HFFc6 (cell line): ENCODE data around the gene FAM193B. TPM values are rescaled to one million over a fixed set of nuclear protein-coding genes. Genes with fewer than 3 reads are reported as not detected.

Experiments
- DNase-seq: peaks from one replicate; pipeline ENCODE4 v3.0.0-alpha.2; 2018
- H3K27ac Mint-ChIP-seq: 2 replicates; pipeline ENCODE4 v1.8.0; 2020; ENCODE audit warnings: mild to moderate bottlenecking, mixed read lengths
- H3K27me3 Mint-ChIP-seq: 2 replicates; pipeline ENCODE4 v1.8.0; 2021; ENCODE audit warnings: mild to moderate bottlenecking, moderate library complexity, mixed read lengths; ENCODE audit not compliant: insufficient read depth
- H3K36me3 Mint-ChIP-seq: 2 replicates; pipeline ENCODE4 v1.8.0; 2021; ENCODE audit warnings: low read depth, mixed read lengths
- H3K4me1 Mint-ChIP-seq: 2 replicates; pipeline ENCODE4 v1.8.0; 2020; ENCODE audit warnings: low read depth, mixed read lengths
- H3K4me3 Mint-ChIP-seq: 2 replicates; pipeline ENCODE4 v1.8.0; 2020; ENCODE audit warnings: mild to moderate bottlenecking, moderate library complexity, mixed read lengths
- H3K9me3 Mint-ChIP-seq: 2 replicates; pipeline ENCODE4 v1.8.0; 2020; ENCODE audit warnings: mild to moderate bottlenecking, mixed read lengths
- total RNA-seq, 6 experiments: library from RNA; stranded (reverse); fragmentation: NEBNext Ultra II Directional; extraction: Animal tissue kit (Norgen Biotek cat#: 25700); gene quantifications; 2 replicates in 1 of 6; 3 replicates in 5 of 6; pipeline ENCODE4 v1.2.3, GENCODE V29; 2021
- TF ChIP-seq, protein P1 (sequence below): fragments of 200-600 bp; sonication (generic); IDR thresholded peaks from 2 replicates; pipeline ENCODE4 v1.5.0; 2021; ENCODE audit warnings: antibody characterized with exemption, mild to moderate bottlenecking

Gene FAM193B
- total RNA-seq, 6 experiments from 2014 or later = 16.1 to 25.6 (median 21.6) TPM

DNA sequence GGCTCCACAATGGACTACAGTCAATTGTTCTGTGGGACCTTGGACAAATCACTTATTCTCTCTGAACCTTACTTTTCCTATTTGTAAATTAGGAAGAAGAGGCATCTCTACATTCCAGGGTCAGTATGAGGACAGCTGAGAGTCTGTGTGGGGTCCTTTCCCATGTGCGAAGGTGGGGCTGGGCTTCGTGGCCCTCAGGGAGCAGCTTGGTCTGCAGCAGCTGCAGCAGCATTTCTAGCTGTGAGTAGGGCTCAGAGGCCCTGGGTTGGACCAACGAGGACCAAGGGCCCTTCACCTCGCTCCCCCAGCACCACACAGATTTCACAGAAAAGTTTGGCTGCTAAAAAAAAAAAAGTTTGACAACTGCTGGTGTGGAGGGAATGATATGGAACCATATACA is 28.2 kb downstream of the FAM193B start:
- Mint-ChIP-seq H3K4me3 (no peak overlapping the region), H3K27me3 (no peaks in the 10 kb centered on the region; the same call in 1 of the 2 replicates), H3K4me1 (no peaks in the 10 kb centered on the region), H3K27ac (no peak overlapping the region), H3K36me3 (peaks cover 4% of the 10 kb centered on the region), H3K9me3 (no peaks in the 10 kb centered on the region)
- DNase-seq = no peak
- TF ChIP-seq, protein P1, sequence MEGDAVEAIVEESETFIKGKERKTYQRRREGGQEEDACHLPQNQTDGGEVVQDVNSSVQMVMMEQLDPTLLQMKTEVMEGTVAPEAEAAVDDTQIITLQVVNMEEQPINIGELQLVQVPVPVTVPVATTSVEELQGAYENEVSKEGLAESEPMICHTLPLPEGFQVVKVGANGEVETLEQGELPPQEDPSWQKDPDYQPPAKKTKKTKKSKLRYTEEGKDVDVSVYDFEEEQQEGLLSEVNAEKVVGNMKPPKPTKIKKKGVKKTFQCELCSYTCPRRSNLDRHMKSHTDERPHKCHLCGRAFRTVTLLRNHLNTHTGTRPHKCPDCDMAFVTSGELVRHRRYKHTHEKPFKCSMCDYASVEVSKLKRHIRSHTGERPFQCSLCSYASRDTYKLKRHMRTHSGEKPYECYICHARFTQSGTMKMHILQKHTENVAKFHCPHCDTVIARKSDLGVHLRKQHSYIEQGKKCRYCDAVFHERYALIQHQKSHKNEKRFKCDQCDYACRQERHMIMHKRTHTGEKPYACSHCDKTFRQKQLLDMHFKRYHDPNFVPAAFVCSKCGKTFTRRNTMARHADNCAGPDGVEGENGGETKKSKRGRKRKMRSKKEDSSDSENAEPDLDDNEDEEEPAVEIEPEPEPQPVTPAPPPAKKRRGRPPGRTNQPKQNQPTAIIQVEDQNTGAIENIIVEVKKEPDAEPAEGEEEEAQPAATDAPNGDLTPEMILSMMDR = no peak

DNA sequence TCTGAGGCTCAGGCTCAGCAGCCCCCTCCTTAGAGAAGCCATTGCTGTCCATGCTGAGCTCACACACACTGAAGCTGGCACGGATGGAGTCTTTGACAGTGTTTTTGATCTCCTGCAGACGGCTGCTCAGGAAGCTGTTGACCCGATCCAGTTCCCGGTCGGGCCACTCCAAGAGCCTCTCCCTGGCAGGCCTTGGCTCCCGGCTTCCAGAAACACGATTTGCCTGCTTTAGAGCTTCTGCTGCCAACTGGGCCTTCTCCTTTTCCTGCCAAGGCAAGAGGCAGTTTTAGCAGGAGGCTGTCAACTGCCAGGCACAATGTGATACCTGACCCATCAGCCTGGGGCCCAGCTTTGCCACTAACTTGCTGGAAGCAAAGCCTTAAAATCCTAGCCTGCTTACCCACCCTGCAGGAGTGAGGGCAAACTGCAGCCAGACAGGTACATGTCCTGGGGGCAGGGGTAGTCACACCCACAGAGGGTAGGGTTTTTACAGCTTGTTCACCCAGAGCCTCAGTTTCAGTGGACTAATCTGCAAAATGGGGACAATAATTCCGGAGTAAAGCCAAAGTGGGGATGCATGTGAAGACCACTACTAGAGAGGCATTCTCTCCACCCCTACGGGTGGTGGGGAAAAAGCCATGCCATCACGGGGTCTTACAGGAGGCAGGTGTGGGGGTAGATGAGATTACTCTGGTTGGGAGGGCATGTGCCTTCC is 29.3 kb downstream of the FAM193B start:
- Mint-ChIP-seq H3K9me3 (no peaks in the 10 kb centered on the region), H3K27ac (no peak overlapping the region), H3K36me3 (peaks cover 6% of the 10 kb centered on the region), H3K4me1 (no peaks in the 10 kb centered on the region), H3K4me3 (no peak overlapping the region), H3K27me3 (no peaks in the 10 kb centered on the region; the same call in none of the 2 replicates)
- no peak for DNase-seq
- TF ChIP-seq, protein P1 = no peak

DNA sequence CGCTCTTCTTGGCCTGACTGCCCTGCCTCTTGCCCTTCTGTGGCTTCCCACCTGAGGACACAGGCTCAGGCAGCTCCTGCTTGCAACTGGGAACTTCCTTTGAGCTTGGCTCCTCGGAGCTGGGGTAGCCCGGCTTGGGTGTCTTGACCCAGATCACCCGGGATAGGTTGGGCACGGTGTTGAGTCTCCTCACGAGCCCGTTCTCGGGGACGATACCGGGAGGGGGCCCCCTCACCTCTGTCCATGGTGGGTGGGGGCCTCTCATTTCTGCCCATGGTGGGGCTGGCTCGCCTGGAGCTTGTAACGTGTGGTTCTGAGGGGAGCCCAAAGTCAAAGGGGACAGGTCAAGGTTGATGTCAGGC is 29.8 kb downstream of the FAM193B start:
- DNase-seq = no peak
- H3K9me3 Mint-ChIP-seq = no peaks in the 10 kb centered on the region
- no peak overlapping the region for H3K27ac Mint-ChIP-seq
- H3K36me3 Mint-ChIP-seq = peaks cover 10% of the 10 kb centered on the region
- 0 out of 2 replicates have a peak, but pooled peaks cover 2% of the 10 kb centered on the region for H3K4me1 Mint-ChIP-seq
- no peaks in the 10 kb centered on the region; the same call in none of the 2 replicates for H3K27me3 Mint-ChIP-seq
- TF ChIP-seq, protein P1 = no peak
- no peak overlapping the region for H3K4me3 Mint-ChIP-seq

DNA sequence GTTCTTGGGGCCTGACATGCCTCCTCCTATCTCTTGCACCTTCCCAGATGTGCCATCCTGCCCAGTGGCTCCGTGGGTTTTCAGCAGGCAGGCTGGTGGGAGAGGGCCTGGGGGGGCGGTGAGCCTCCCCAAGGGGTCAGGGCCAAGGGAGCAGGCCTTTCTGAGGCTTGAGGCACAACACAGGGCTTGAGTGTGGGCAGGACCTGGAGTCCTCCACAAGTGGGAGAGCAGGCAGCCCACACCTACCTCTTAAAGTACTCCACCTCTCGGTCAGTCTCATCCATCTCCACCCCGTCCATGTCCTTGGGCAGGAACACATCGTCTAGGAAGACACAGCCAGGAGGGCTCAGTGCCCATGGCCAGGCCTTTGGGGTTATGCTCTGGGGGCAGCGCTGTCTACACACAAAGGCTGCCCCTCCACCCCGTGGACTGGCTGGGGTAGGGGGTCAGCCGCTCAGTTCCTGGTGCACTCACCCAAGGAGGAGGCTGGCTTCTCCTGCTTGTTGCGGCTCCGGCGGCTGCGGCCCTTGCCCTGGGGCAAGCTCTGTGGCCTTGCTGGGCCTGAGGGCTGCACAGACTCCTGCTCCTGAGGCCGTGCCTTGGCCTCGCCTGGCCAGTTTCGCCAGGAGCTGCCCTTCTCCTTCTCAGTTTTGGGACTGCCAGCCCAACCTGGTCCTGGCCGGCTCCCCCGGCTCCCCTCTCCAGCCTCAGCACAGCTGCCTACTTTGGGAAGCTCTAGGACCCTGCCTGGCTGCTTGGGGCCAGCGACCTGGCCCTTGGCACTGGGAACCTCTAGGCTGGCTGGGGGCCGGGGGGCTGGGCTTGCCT is 30.4 kb downstream of the FAM193B start:
- Mint-ChIP-seq H3K9me3 (no peaks in the 10 kb centered on the region), H3K4me1 (0 out of 2 replicates have a peak, but pooled peaks cover 8% of the 10 kb centered on the region), H3K27ac (no peak overlapping the region), H3K36me3 (peaks cover 11% of the 10 kb centered on the region; the same call in 1 of the 2 replicates), H3K4me3 (no peak overlapping the region), H3K27me3 (no peaks in the 10 kb centered on the region; the same call in none of the 2 replicates)
- DNase-seq = no peak
- TF ChIP-seq, protein P1 = no peak

DNA sequence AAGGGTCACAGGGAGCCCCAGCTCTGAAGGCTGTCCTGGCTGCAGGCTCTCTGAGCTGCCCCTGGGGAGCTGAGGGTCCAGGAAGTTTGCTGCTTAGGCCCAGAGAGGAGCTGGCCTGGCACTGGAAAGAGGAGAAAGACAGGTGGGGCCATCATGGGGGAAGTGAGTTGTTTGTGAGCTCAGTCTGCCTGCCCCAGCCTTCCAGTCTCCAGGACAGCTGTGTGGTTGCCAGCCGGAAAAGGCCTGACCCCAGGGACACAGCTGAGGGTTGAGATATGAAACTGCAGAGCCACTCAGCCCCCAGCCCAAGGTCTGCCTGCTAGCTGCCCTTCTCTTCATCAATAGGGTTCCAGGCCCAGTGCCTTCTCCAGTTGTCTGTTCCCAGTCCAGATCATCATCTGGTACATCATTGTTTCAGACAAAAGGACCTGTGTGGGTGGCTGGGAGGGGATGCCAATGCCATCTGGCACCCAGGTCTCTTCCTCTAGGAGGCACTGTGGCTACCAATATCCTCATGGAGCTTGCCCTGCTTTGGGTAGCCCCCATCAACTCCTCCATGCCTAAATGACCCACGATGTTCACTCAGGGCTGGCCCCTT is 33.3 kb downstream of the FAM193B start:
- TF ChIP-seq, protein P1 = peak; percentile 40; the same call in 1 of the 2 replicates
- no peak overlapping the region for H3K4me3 Mint-ChIP-seq
- H3K27me3 Mint-ChIP-seq = peaks cover 2% of the 10 kb centered on the region
- no peaks in the 10 kb centered on the region for H3K9me3 Mint-ChIP-seq
- H3K27ac Mint-ChIP-seq = no peak overlapping the region; the same call in 1 of the 2 replicates
- H3K4me1 Mint-ChIP-seq = peaks cover 12% of the 10 kb centered on the region
- peaks cover 14% of the 10 kb centered on the region for H3K36me3 Mint-ChIP-seq
- no peak for DNase-seq
